ENCODE measurements around the gene PTHLH. TPM values are rescaled to one million over a fixed set of nuclear protein-coding genes. Genes with fewer than 3 reads are reported as not detected.

The PTHLH gene
- total and polyA plus RNA-seq, 2 experiments from 2014 or later, result 3.1 to 4.5 TPM

DNA sequence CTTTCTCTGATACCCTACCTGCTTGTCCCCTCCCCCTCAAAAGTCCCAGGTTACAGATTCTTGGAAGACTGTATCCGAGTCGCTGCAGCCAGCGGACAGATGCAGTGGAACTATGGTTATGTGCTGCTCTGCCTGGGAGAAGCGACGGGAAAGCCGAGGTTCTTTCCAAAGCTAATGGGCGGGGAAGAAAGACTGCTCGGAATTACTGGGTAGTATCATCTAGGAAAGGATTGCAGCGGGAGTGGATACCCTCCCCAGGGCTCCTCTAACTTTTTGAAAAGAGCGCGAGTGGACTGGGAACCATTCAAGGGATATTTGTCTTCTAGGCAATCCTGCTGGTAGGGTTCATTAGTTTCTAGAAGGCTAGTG, 1.4 kb downstream of the PTHLH start:
- Histone ChIP-seq H3K9me2 (replicated peaks; ENCODE audit: insufficient read depth) (no peaks in the 10 kb centered on the region), H3K36me3 (replicated peaks; ENCODE audit: insufficient read depth, low read depth) (no peaks in the 10 kb centered on the region), H4K20me1 (ENCODE audit: insufficient read depth, poor library complexity, severe bottlenecking) (no peaks in the 10 kb centered on the region), H3K4me3 (peak overlapping the region; percentile 32), H3K4me2 (peak overlapping the region; percentile 97), H2AFZ (peak overlapping the region; percentile 29), H3K4me1 (ENCODE audit: insufficient read depth) (peaks cover 36% of the 10 kb centered on the region), H3K79me2 (no peaks in the 10 kb centered on the region), H3K27me3 (peaks cover 88% of the 10 kb centered on the region), H3K27ac (no peak overlapping the region), H3K9me3 (ENCODE audit: low read depth) (no peaks in the 10 kb centered on the region)
- peak; percentile 16 for DNase-seq (ENCODE audit: low spot score)
- 2% methylated on average over 11 of the region's 11 CpGs for WGBS (ENCODE audit: low lambda C conversion rate, missing lambda C conversion rate)
- TF ChIP-seq EZH2 (IDR thresholded peaks at IDR 0.05; ENCODE audit: borderline replicate concordance) (peak; percentile 62), EZH2phosphoT487 (IDR thresholded peaks at IDR 0.05; ENCODE audit: low read depth, severe bottlenecking, unreplicated experiment) (no peak)
- TF ChIP-seq, protein P1, sequence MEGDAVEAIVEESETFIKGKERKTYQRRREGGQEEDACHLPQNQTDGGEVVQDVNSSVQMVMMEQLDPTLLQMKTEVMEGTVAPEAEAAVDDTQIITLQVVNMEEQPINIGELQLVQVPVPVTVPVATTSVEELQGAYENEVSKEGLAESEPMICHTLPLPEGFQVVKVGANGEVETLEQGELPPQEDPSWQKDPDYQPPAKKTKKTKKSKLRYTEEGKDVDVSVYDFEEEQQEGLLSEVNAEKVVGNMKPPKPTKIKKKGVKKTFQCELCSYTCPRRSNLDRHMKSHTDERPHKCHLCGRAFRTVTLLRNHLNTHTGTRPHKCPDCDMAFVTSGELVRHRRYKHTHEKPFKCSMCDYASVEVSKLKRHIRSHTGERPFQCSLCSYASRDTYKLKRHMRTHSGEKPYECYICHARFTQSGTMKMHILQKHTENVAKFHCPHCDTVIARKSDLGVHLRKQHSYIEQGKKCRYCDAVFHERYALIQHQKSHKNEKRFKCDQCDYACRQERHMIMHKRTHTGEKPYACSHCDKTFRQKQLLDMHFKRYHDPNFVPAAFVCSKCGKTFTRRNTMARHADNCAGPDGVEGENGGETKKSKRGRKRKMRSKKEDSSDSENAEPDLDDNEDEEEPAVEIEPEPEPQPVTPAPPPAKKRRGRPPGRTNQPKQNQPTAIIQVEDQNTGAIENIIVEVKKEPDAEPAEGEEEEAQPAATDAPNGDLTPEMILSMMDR (IDR thresholded peaks at IDR 0.05; ENCODE audit: poor library complexity), result no peak

DNA sequence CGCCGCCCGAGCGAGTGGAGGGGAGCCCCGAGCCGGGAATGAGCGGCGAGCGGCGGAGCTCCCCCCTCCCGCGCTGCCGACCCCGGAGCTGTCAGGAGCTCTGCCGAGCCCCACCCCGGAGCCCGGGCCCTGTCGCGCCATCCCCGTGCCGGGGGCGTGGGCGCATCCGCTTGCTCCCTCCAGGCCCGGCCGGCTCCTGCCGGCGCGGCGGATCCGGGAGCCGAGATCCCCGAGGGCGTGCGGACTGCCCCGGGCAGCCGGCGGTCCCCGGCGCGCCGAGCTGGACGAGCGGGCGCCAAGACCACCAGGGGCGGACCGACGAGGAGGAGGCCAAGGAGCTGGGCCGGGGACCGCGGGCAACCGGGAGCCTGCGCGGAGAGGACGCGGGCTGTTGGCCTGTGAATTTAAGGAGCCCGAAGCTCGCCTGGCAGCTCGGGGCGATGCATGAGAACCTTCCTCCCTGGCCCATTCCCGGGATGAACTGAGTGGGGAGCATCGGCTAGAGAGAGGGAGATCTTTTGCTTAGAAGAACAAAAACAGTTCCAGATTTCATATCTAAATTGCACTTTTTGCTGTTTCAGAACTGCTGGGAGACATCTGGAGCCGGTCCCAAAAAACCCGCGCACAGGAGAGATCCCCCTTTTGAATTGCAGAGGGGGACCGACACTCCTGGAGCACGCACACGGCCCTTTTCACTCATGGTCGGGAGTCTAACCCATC, 2.0 kb downstream of the PTHLH start:
- Histone ChIP-seq H4K20me1 (ENCODE audit: insufficient read depth, poor library complexity, severe bottlenecking) (no peaks in the 10 kb centered on the region), H3K9me3 (ENCODE audit: low read depth) (no peaks in the 10 kb centered on the region), H3K79me2 (no peaks in the 10 kb centered on the region), H3K27me3 (peaks cover 87% of the 10 kb centered on the region), H2AFZ (peak overlapping the region; percentile 29), H3K4me1 (ENCODE audit: insufficient read depth) (peaks cover 33% of the 10 kb centered on the region), H3K36me3 (replicated peaks; ENCODE audit: insufficient read depth, low read depth) (no peaks in the 10 kb centered on the region), H3K4me3 (peak overlapping the region; percentile 32), H3K4me2 (peak overlapping the region; percentile 97), H3K27ac (no peak overlapping the region), H3K9me2 (replicated peaks; ENCODE audit: insufficient read depth) (no peaks in the 10 kb centered on the region)
- TF ChIP-seq EZH2phosphoT487 (IDR thresholded peaks at IDR 0.05; ENCODE audit: low read depth, severe bottlenecking, unreplicated experiment), result no peak
- TF ChIP-seq, protein P1 (IDR thresholded peaks at IDR 0.05; ENCODE audit: poor library complexity), result no peak
- TF ChIP-seq EZH2 (IDR thresholded peaks at IDR 0.05; ENCODE audit: borderline replicate concordance), result no peak
- peak; percentile 47 for DNase-seq (ENCODE audit: low spot score)
- WGBS (ENCODE audit: low lambda C conversion rate, missing lambda C conversion rate), result 2% methylated on average over 25 of the region's 69 CpGs

DNA sequence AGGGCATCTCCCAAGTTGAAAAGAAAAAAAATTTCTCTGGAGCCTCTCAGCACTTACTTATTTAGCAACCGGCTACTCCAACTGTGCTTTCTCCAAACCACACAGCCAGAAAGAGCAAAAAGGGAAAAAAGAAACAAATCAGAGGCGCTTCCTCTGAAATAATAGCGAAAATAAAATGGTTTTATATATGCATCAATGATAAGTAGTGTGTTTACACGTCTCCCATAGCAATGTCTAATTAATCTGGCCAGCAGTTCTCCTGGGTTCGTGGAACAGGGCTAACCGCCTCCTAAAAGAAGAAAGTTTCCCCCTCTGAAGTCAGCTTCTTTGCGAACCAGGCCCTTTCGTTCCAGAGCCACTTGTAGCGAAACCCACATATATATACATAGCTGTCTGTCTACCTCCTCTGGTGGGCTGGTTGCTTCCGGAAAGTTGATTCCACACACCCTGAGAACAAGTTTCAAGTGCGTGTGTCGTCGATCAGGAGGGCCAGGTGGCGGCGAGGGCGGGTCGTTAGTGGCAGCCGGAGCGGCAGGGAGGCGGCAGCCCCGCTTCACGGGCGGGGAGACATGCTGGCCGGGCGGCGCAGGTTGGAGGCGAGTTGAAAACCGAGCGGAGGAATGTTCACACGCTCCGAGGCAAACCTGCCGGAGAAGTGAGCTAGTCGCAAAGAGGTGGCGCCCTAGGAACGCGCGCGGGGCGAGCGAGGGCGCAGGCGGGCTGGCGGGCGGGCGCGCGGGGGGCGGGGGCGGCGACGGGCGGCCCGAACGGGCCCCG, 2.7 kb downstream of the PTHLH start:
- peak; percentile 76 for DNase-seq (ENCODE audit: low spot score)
- Histone ChIP-seq H3K4me1 (ENCODE audit: insufficient read depth) (peaks cover 25% of the 10 kb centered on the region), H3K79me2 (no peaks in the 10 kb centered on the region), H3K27me3 (peaks cover 84% of the 10 kb centered on the region), H2AFZ (peak overlapping the region; percentile 72), H3K36me3 (replicated peaks; ENCODE audit: insufficient read depth, low read depth) (no peaks in the 10 kb centered on the region), H3K9me3 (ENCODE audit: low read depth) (no peaks in the 10 kb centered on the region), H3K4me3 (peak overlapping the region; percentile 77), H3K4me2 (peak overlapping the region; percentile 97), H4K20me1 (ENCODE audit: insufficient read depth, poor library complexity, severe bottlenecking) (no peaks in the 10 kb centered on the region), H3K9me2 (replicated peaks; ENCODE audit: insufficient read depth) (no peaks in the 10 kb centered on the region), H3K27ac (peak overlapping the region; percentile 25)
- TF ChIP-seq, protein P1 (IDR thresholded peaks at IDR 0.05; ENCODE audit: poor library complexity), result peak; percentile 25
- peak; percentile 65 for TF ChIP-seq EZH2 (IDR thresholded peaks at IDR 0.05; ENCODE audit: borderline replicate concordance)
- peak; percentile 25 for TF ChIP-seq EZH2phosphoT487 (IDR thresholded peaks at IDR 0.05; ENCODE audit: low read depth, severe bottlenecking, unreplicated experiment)
- WGBS (ENCODE audit: low lambda C conversion rate, missing lambda C conversion rate), result under 1% methylated on average over 30 of the region's 55 CpGs
